Smooth muscle cell of the brain vasculature (primary cell): ENCODE data around the gene ROPN1L.
"Not testable (repeated sequence)": the region's sequence is repeated elsewhere in the genome, so short reads cannot be mapped to it uniquely, and the experiment has no call there.

Experiments
- DNase-seq: peaks from one replicate; pipeline ENCODE4 v3.0.0-alpha.2; 2012; ENCODE audit warnings: low read depth, low spot score

ROPN1L gene

DNA sequence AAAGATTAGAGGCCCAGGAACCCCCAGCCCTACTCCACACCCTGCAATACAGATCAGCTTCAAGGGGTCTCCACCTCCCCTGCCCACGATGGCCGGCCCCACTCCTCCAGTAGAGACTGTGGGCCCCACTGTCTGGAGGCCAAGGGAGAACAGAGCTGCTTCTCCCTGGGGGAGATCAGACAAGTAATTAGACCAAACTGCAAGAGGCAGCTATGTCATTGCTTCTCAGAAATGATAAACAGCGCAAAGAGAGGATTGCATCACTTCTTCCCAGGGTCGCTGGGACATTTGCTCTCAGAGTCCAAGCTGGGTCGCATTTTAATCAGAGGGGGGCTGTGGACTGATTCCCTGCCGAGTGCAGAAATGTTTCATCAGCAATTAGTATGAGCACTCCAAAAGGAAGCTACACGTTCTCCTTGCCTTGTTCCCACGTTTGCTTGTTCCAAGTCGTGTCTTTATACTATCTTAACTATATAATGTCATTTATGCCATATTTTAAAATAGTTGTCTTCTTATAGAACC, 59.9 kb downstream of the ROPN1L start:
- no peak for DNase-seq

DNA sequence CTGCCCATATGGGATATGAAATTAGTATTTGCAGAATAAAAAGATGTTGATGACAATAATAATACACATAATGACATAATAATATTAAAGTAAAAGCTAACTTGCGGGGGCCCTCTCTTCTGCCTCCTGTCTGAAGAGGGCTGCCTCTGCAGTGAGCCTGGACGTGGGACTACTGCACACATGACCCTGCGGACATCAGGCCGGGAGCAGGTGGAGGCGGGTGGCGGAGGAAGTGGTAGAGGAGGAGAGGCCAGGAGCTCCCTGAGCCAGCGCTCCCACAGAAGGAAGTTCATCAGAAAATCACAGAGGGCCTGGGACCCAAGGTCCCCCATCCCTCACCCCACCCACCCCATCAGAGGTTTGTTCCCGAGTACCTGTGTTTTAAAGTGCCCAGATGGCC, 60.5 kb downstream of the ROPN1L start:
- DNase-seq: no peak

DNA sequence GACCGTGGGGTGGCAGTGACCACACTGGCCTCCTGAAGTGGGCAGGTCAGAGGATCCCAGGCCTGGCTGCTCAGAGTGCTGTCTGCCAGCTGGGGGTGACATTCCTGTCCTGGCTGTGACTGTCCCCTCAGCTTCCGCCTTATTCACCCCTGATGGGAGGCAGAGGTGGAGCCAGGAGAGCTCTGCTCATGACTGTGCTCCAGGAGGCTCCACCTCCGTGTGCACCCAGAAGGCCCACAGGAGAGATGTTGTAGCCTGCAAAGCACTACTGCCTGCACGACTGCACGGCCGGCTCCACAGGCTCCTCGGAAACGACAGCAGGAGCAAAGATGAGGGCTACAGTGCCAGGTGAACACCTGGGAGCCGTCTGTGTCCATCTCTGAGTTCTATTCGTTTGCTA, 60.9 kb downstream of the ROPN1L start:
- no peak for DNase-seq

DNA sequence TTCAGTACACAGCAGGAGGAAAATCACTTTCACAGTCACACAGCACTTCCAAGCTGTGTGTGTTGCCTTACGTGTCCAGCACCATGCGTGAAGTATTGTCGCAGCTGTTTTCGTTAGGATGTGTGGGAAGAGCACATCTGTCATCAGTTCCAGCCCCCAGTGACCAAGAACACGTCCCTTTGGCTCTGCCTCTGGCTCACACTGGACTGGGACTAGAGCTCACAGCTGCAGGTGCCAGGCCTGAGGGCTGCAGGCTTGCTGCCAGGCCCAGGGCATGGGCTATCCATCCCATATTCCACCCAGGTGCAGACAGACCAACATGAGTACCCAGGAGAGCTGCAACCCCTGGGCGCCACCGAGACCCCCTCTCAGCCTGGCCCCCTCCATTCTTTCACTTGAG, 61.6 kb downstream of the ROPN1L start:
- no peak for DNase-seq

DNA sequence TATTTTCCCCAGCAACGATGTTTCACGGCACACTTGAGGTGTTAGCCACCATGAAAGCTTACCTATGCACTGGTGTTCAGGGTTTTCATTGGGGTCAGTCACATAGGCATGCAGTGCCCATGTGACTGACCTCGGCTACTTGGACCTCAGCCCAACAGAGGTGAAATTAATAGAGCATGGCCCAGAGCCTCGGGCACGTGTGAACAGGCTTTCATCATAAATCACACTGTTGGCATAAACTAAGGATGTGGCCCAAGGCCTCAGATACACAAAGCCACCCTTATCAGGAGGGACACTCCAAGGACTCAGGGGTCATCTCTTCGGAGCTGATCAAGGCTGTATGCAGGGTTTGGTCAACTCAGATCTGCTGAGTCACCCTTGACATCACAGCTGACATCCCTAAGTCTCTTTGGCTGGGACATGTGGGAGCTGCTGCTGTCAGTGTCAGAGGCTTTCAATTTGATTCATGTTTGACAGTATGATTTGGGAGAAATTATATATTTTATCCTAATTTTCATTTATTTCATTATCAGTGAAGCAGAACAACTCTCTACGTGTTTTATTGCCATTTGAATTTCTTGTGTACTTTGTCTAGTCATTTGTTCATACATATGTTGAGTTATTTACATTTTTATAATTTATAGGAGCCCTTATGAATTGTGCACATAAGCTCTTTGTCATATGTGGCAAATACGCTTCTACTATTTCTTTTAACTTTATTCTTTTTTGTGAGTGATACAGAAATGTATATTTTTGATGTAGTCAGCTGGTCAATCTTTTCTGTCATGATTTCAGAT, 62.5 kb downstream of the ROPN1L start:
- no peak for DNase-seq

DNA sequence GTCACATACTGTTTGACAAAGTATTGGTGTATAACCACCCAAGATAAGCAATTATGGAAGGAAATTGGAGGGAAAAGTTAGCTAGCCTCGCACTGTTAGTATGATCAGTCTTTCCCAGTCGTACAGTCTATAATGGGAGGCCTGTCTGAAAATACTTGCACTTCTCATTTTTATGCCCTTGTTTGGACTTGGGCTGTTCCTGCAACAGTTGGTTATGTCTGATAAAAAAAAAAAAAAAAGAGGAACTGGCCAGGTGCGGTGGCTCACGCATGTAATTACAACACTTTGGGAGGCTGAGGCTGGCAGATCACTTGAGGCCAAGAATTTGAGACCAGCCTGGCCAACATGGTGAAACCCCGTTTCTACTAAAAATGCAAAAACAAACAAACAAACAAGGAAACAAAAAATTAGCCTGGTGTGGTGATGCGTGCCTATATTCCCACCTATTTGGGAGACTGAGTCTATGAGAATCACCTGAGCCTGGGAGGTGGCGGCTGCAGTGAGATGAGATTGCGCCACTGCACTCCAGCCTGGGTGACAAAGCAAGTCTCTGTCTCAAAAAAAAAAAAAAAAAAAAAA, 63.9 kb downstream of the ROPN1L start:
- DNase-seq: no peak

DNA sequence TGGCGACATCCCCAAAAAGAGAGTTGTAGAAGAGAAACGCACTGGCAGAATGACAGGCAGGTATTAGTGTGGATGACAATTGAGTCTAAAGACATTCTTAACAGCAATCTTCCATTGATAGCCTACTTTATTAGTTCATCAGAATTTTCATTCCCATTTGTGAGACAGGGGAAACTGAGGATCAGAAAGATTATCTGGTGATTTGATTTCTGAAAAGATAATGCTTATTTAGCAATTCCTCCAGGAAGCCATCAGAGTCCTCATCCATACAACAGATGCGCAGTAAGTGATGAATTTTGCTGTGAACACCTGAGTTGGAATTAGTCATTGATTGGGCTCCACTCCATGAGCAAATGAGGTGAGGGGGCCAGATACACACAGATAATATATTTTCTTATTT, 64.9 kb downstream of the ROPN1L start:
- DNase-seq: no peak

DNA sequence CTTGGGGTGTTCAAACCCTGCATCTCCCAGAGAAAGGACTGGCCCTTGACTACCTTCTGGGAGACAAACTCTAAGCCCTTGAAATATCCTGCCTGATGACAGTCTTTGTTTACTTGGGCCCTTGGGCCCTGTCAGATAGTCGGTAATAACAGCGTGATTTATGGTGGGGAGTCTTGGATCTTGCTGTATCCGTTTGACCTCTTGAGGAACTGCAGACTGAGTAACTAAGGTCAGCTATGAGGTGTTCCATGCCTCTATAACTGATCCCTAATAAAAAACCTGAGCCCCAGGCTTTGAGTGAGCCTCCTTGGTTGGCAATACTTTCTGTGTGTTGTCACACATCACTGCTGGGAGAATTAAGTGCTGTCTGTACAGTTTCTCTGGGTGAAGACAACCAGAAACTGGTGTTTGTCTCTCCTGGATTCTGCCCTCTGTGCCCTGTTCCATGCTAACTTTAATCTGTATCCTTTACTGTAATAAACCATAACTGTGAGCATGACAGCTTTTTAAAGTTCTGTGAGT, 66.0 kb downstream of the ROPN1L start:
- no peak for DNase-seq

DNA sequence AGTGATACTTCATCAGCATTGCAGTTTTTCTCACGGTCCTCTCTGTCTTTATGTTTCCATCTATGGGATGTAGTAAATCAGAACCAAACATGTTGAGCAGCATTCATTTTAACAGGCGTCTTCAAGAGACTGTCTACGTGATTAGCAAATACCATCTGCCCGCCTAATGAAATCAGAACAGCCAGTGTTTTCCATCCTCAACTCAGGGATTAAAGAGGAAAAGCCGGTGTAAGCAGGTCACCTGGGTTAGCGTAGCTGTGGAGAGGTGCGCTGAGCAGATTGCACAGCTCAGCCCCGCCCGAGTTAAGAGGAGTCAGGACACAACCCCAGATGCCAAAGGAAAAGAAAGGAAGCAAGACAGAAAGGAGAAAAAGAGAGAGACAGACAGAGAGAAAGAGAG, 67.9 kb downstream of the ROPN1L start:
- no peak for DNase-seq

DNA sequence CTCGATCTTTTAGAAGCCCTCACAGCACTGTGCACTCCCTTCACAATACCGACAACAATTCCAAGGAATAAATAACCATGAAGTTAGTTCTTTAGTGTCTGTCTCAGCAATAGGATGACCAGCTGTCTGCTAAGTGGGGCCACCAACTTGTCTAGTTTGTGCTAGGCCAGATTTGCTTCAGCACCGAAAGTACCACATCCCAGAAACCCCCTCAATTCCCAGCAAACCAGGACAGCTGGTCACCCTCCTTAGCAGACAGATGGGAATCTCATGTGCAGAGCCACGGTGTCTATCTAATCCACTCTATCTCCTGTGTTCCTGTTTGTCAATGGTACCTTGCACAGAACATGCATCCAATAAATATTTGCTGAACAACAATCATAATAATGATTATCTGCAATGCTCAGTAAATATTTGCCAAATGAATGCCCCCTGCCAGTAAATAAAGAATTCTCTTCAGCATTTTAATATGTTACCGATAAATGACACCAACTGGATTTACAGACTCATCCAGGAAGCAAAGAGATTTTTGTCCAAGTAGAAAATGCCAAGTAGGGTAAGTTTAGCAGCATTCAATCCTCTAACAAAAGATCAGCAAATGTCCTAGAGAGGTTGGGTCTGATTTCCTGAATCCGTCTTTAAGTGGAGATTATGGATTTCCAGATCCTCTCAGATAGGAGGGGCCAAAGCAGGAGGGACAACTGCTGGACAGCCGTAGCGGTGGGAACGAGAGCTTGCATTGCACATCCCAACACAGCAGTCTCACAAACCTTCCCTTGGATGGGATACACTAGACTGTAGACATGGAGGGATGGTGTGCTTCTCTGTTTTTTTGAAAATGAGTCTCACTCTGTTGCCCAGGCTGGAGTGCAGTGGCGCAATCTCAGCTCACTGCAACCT, 70.3 kb downstream of the ROPN1L start:
- no peak for DNase-seq

DNA sequence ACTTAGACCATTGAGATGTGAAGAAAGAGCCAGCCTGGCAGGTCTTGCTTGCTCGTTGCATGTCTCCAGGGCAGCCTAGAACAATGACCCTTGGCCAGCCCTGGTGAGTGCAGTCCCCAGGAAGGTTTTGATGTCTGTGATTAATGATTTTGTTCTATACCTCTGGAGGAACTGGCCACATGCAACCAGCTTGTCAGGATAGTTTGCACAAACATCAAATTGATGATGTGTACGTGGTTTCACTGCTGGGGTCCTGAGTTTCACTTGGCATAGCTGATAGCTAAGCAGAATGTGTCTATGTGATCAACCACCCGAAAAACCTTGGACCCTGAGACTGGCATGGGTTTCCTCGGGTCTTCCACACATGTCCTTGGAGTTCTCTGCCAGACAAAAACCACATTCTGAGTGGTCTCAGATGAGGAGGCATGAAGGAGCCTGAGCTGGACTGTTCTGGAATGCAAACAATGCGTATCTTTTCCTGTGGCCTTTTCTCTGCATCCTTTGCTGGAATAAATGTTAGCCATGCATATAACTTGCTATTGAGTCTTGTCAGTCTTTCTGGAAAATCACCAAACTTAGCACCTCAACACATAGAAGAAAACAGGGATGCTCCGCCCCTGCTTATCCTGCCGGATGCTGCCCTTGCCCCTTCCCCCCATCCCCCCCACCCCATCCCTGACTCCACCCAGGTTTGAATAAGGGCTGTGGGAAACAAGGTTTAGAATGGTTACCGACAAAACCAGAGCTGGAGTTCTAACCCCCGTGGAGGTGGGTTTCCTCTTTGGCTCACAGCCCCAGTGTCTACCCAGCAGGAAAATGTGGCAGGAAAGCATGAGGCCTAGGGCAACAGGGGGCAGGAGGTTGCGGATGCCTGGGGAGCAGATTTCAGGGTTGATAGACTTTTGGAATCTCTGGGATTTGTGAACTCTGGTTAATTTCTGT, 72.1 kb downstream of the ROPN1L start:
- no peak for DNase-seq

DNA sequence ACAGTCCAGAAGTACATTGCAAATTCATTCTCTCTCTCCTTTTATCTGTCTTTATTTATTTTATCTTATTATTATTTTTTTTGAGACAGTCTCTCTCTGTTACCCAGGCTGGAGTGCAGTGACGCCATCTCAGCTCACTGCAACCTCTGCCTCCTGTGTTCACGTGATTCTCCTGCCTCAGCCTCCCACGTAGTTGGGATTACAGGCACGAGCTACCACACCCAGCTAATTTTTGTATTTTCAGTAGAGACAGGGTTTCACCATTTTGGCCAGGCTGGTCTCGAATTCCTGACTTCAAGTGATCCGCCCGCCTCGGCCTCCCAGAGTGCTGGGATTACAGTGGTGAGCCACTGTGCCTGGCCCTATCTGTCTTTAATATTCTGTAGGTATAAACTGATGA, 72.9 kb downstream of the ROPN1L start:
- DNase-seq: not testable (repeated sequence)
